OCI-LY7 (cell line): Measurements from ENCODE around the gene TSR3. TPM values are rescaled to one million over a fixed set of nuclear protein-coding genes. Genes with fewer than 3 reads are reported as not detected.

ENCODE experiments used
- BruUV-seq: library from RNA; stranded (reverse); fragments of 400-500 nt; replicated peaks from 2 replicates; lab custom pipeline; 2021; lab: Mats Ljungman, UMichigan
- CTCF ChIA-PET: fragments of 300-600 bp; sonication (Branson Sonifier 250); formaldehyde crosslinking; loops from one replicate; lab custom pipeline; 2022; ENCODE audit warnings: antibody characterized with exemption; ENCODE audit not compliant: unreplicated experiment; lab: Charles Lee
- POLR2A ChIA-PET: fragments of 300-600 bp; sonication (Branson Sonifier 250); formaldehyde crosslinking; loops from one replicate; lab custom pipeline; 2022; ENCODE audit warnings: antibody characterized with exemption; lab: Charles Lee
- DNase-seq: peaks from one replicate; pipeline ENCODE4 v3.0.0-alpha.2; 2015; ENCODE audit warnings: low spot score
- H2AFZ ChIP-seq: fragments of 200-600 bp; sonication (generic), shearing (Covaris generic); 2 replicates; pipeline ENCODE4 v1.6.1; 2014; ENCODE audit warnings: mild to moderate bottlenecking, antibody characterized with exemption, low read length, moderate library complexity
- H3K27ac ChIP-seq: fragments of 200-600 bp; sonication (generic); 2 replicates; pipeline ENCODE4 v1.5.1; 2014; ENCODE audit warnings: mixed run types, low read depth, mild to moderate bottlenecking, moderate library complexity, low read length, inconsistent platforms; ENCODE audit not compliant: poor library complexity, severe bottlenecking
- H3K36me3 ChIP-seq: fragments of 200-600 bp; sonication (generic); 2 replicates; pipeline ENCODE4 v1.6.1; 2014; ENCODE audit warnings: mild to moderate bottlenecking, antibody characterized with exemption, low read length, moderate library complexity, mixed read lengths; ENCODE audit not compliant: insufficient read depth
- H3K4me1 ChIP-seq: fragments of 200-600 bp; sonication (generic); 2 replicates; pipeline ENCODE4 v1.5.1; 2014; ENCODE audit warnings: mild to moderate bottlenecking, low read length; ENCODE audit not compliant: insufficient read depth, poor library complexity, severe bottlenecking
- H3K4me2 ChIP-seq: fragments of 200-600 bp; sonication (generic); 2 replicates; pipeline ENCODE4 v1.6.1; 2014; ENCODE audit warnings: mild to moderate bottlenecking, low read length
- H3K4me3 ChIP-seq: fragments of 200-600 bp; sonication (generic); 2 replicates; pipeline ENCODE4 v1.5.1; 2014; ENCODE audit warnings: mild to moderate bottlenecking, low read depth, low read length; ENCODE audit not compliant: poor library complexity, severe bottlenecking
- H3K79me2 ChIP-seq: fragments of 200-600 bp; sonication (generic); 2 replicates; pipeline ENCODE4 v1.6.1; 2016; ENCODE audit warnings: low read depth, mild to moderate bottlenecking, low read length, moderate library complexity, mixed read lengths; ENCODE audit not compliant: insufficient read depth
- H3K9me2 ChIP-seq: fragments of 200-600 bp; sonication (generic); 2 replicates; pipeline ENCODE4 v1.6.1; 2016; ENCODE audit warnings: mild to moderate bottlenecking, low read length, mixed read lengths; ENCODE audit not compliant: insufficient read depth
- H3K9me3 ChIP-seq: fragments of 200-600 bp; sonication (generic); 2 replicates; pipeline ENCODE4 v1.6.1; 2014; ENCODE audit warnings: mild to moderate bottlenecking, mixed run types, low read length, mixed read lengths
- H4K20me1 ChIP-seq: fragments of 200-600 bp; sonication (generic); 2 replicates; pipeline ENCODE4 v1.6.1; 2014; ENCODE audit warnings: mild to moderate bottlenecking, antibody characterized with exemption, low read length, moderate library complexity, mixed read lengths; ENCODE audit not compliant: insufficient read depth
- EZH2phosphoT487 ChIP-seq: fragments of 200-600 bp; sonication (generic); IDR thresholded peaks from 2 replicates; pipeline ENCODE4 v1.6.1; 2018; ENCODE audit warnings: low read depth, borderline replicate concordance, mild to moderate bottlenecking, mixed run types, antibody characterized with exemption, low read length, moderate library complexity, mixed read lengths
- intact Hi-C: fragments of 100-400 bp; cut with micrococcal nuclease; formaldehyde crosslinking; loops from one replicate; pipeline ENCODE4 v1.10.0; 2022; ENCODE audit not compliant: unreplicated experiment
- total RNA-seq, 2 experiments: library from RNA; depleted of rRNA in 1 of 2; stranded (reverse); fragments of >200 nt in 1 of 2; shearing (Covaris generic) in 1 of 2; gene quantifications; 2 replicates each; pipeline ENCODE4 v1.2.3, GENCODE V29; 2014 to 2022
- TF ChIP-seq, protein P1 (sequence below): fragments of 200-600 bp; sonication (generic); conservative IDR thresholded peaks from 2 replicates; pipeline ENCODE4 v1.5.1; 2014; ENCODE audit warnings: mild to moderate bottlenecking, antibody characterized with exemption, low read length, moderate library complexity, mixed read lengths

TSR3 gene
- total RNA-seq, 2 experiments from 2014 or later = 47.2 to 75.8 TPM

DNA sequence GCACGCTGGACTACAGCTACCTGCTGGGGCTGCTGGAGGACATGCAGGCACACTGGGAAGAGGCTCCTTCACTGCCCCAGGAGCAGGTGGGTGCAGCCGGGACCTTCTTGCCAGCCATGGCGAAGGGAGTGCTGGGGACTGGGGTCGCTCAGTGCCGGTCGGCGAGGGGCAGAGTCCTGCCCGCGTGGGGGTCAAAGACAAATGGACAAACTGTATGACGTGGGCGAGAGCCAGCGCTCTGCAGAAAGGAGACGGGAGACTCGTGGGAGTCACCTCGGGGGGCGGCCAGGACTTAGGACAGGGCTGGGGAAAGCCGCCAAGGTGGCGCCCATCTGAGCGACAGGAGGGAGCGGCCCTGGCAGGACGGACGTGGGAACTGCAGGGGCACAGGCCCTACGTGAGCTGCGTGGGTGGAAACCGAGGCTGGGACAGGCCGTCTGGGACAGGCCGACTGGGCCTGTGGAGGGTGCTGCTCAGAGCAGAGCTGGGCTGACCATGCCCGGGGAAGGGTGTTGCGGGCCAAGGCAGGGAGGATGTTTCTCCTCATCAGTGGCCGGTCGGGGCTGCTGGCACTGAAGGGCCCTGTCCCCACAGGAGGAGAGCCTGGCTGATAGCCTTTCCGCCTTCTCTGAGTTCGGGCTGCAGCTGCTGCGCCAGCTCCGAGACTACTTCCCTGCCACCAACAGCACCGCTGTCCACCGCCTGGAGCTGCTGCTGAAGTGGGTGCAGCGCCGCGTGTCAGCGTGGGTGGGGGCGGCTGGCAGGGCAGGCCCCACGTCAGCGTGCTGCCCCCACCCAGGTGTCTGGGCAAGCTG, 8.0 kb downstream of the TSR3 start:
- intact Hi-C loops = no loop called here
- TF ChIP-seq EZH2phosphoT487 = no peak
- TF ChIP-seq, protein P1, sequence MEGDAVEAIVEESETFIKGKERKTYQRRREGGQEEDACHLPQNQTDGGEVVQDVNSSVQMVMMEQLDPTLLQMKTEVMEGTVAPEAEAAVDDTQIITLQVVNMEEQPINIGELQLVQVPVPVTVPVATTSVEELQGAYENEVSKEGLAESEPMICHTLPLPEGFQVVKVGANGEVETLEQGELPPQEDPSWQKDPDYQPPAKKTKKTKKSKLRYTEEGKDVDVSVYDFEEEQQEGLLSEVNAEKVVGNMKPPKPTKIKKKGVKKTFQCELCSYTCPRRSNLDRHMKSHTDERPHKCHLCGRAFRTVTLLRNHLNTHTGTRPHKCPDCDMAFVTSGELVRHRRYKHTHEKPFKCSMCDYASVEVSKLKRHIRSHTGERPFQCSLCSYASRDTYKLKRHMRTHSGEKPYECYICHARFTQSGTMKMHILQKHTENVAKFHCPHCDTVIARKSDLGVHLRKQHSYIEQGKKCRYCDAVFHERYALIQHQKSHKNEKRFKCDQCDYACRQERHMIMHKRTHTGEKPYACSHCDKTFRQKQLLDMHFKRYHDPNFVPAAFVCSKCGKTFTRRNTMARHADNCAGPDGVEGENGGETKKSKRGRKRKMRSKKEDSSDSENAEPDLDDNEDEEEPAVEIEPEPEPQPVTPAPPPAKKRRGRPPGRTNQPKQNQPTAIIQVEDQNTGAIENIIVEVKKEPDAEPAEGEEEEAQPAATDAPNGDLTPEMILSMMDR = no peak
- Histone ChIP-seq H4K20me1 (no peaks in the 10 kb centered on the region), H3K9me3 (no peaks in the 10 kb centered on the region), H3K4me3 (no peak overlapping the region), H3K4me1 (peaks cover 18% of the 10 kb centered on the region), H3K79me2 (no peaks in the 10 kb centered on the region), H3K27ac (no peak overlapping the region), H3K36me3 (peaks cover 6% of the 10 kb centered on the region; the same call in 1 of the 2 replicates), H3K4me2 (peak overlapping the region; percentile 52; the same call in 1 of the 2 replicates), H2AFZ (no peak overlapping the region), H3K9me2 (no peaks in the 10 kb centered on the region)
- ChIA-PET POLR2A (no interaction called here), CTCF (interaction anchor here (1.1 kb wide), 1 partner anchor 11 kb away, joined by 5 read pairs; no protein-coding TSS in a partner anchor)
- no peak for DNase-seq
- BruUV-seq = no TSS peak

GRCh38 chr16:1342526-1343427, 8.9 kb downstream of the TSR3 start:
- no peaks in the 10 kb centered on the region for H4K20me1 ChIP-seq
- H3K4me1 ChIP-seq = peaks cover 18% of the 10 kb centered on the region
- H3K4me2 ChIP-seq = peak overlapping the region; percentile 76
- ChIA-PET CTCF (interaction anchor here (0.5 to 1.1 kb wide), 9 partner anchors 11 to 1474 kb away, joined by 3 to 6 read pairs (median 5); partner anchors contain the start of gene PRSS21), POLR2A (interaction anchor here (0.7 to 1.3 kb wide), 2 partner anchors 11 to 248 kb away, joined by 4 to 5 read pairs; no protein-coding TSS in a partner anchor)
- H3K79me2 ChIP-seq = no peaks in the 10 kb centered on the region
- no peaks in the 10 kb centered on the region for H3K9me2 ChIP-seq
- H3K9me3 ChIP-seq = no peaks in the 10 kb centered on the region
- intact Hi-C loops = loop anchor here (1.0 kb wide), 1 partner anchor 11 kb away; no protein-coding TSS in a partner anchor
- DNase-seq = peak; percentile 98
- H3K4me3 ChIP-seq = peak overlapping the region; percentile 57
- BruUV-seq = no TSS peak
- no peaks in the 10 kb centered on the region for H3K36me3 ChIP-seq
- H3K27ac ChIP-seq = peak overlapping the region; percentile 55
- H2AFZ ChIP-seq = peak overlapping the region; percentile 8; the same call in 1 of the 2 replicates
- TF ChIP-seq, protein P1 = peak; percentile 31; the same call in 1 of the 2 replicates
- TF ChIP-seq EZH2phosphoT487 = no peak
